K562 (cell line): ENCODE results near the gene ANGEL2. TPM values are rescaled to one million over a fixed set of nuclear protein-coding genes. Genes with fewer than 3 reads are reported as not detected.

Source experiments
- CEBPG ChIP-seq, 3 experiments: fragments of 200-800 bp in 1 of 3; sonication (Bioruptor generic) in 1 of 3; sonication (generic) in 1 of 3; formaldehyde crosslinking in 1 of 3; IDR thresholded peaks in 2 of 3; conservative IDR thresholded peaks in 1 of 3; 2 replicates each; pipeline versions ENCODE4 v1.6.1 to v1.8.0; 2016 to 2022; ENCODE audit warnings: missing compliant biosample characterization in 2 of 3, missing genetic modification characterization in 2 of 3, mild to moderate bottlenecking in 1 of 3, missing genetic modification reagents in 1 of 3
- CREM ChIP-seq: IDR thresholded peaks from 2 replicates; pipeline ENCODE4 v1.6.1; 2014; ENCODE audit warnings: antibody characterized with exemption, low read depth
- CXXC5 ChIP-seq: fragments of 250-450 bp; sonication (Bioruptor Pico); IDR thresholded peaks from 2 replicates; pipeline ENCODE4 v1.8.0; 2022; ENCODE audit warnings: inconsistent platforms, mild to moderate bottlenecking, moderate library complexity
- HNRNPH1 ChIP-seq: fragments of 200-400 bp; formaldehyde crosslinking; optimal IDR thresholded peaks from 2 replicates; pipeline ENCODE3; 2017; ENCODE audit warnings: low read depth, mild to moderate bottlenecking, low read length, moderate library complexity
- HNRNPK ChIP-seq: fragments of 200-400 bp; formaldehyde crosslinking; IDR thresholded peaks from one replicate; pipeline ENCODE4 v1.6.1; 2018; ENCODE audit warnings: mild to moderate bottlenecking, low read depth, low read length; ENCODE audit not compliant: poor library complexity, severe bottlenecking
- JUN ChIP-seq, 2 experiments: sonication (generic) in 1 of 2; formaldehyde crosslinking in 1 of 2; IDR thresholded peaks; 2 replicates each; pipeline versions ENCODE4 v1.6.1 to v1.8.0; 2012 to 2022; ENCODE audit warnings: borderline replicate concordance in 2 of 2, mild to moderate bottlenecking in 2 of 2, improper control_type of control experiment in 1 of 2, low read depth in 1 of 2, low read length in 1 of 2, missing genetic modification reagents in 1 of 2
- KLF6 ChIP-seq: fragments of 250-450 bp; sonication (Bioruptor Pico); IDR thresholded peaks from 2 replicates; pipeline ENCODE4 v1.4.0; 2020; ENCODE audit warnings: mild to moderate bottlenecking, moderate library complexity, borderline replicate concordance
- NFE2 ChIP-seq: IDR thresholded peaks from 2 replicates; pipeline ENCODE4 v1.6.1; 2014; ENCODE audit warnings: antibody characterized with exemption, low read depth
- NFIC ChIP-seq: fragments of 450-650 bp; IDR thresholded peaks from 2 replicates; pipeline ENCODE4 v1.6.1; 2017; ENCODE audit warnings: mild to moderate bottlenecking, inconsistent platforms
- POLR3A ChIP-seq: IDR thresholded peaks from 2 replicates; pipeline ENCODE4 v1.6.1; 2011; ENCODE audit warnings: borderline replicate concordance, mild to moderate bottlenecking, moderate library complexity; ENCODE audit not compliant: insufficient read length, insufficient read depth; ENCODE audit errors: extremely low read depth
- RFX7 ChIP-seq: fragments of 250-450 bp; sonication (Bioruptor Pico); IDR thresholded peaks from 2 replicates; pipeline ENCODE4 v1.5.1; 2021; ENCODE audit warnings: mild to moderate bottlenecking
- SIX5 ChIP-seq, 2 experiments: IDR thresholded peaks; 2 replicates each; pipeline ENCODE4 v1.6.1; 2011; ENCODE audit warnings: low read length in 2 of 2, borderline replicate concordance in 1 of 2, low read depth in 1 of 2, mild to moderate bottlenecking in 1 of 2, moderate library complexity in 1 of 2; ENCODE audit not compliant: insufficient read depth in 1 of 2
- SRF ChIP-seq, 2 experiments: fragments of 250-450, 450-650 bp in 1 of 2; sonication (Bioruptor Pico) in 1 of 2; sonication (generic) in 1 of 2; formaldehyde crosslinking; IDR thresholded peaks; 2 replicates each; pipeline versions ENCODE4 v1.5.0 to v1.5.1; 2020 to 2022; ENCODE audit warnings: mild to moderate bottlenecking in 1 of 2, missing genetic modification reagents in 1 of 2
- ZNF347 ChIP-seq: fragments of 450-650 bp; formaldehyde crosslinking; IDR thresholded peaks from 2 replicates; pipeline ENCODE4 v1.4.0; 2020; ENCODE audit warnings: low read depth, mild to moderate bottlenecking, moderate library complexity
- ZNF551 ChIP-seq: fragments of 250-450 bp; sonication (Bioruptor Pico); IDR thresholded peaks from 2 replicates; pipeline ENCODE4 v1.5.0; 2021; ENCODE audit warnings: mild to moderate bottlenecking, moderate library complexity
- ZNF583 ChIP-seq: fragments of 250-450 bp; sonication (Bioruptor Pico); IDR thresholded peaks from 2 replicates; pipeline ENCODE4 v1.4.0; 2020
- ZNF699 ChIP-seq: fragments of 250-450 bp; sonication (Bioruptor Pico); IDR thresholded peaks from 2 replicates; pipeline ENCODE4 v1.8.0; 2021; ENCODE audit warnings: mild to moderate bottlenecking, moderate library complexity; ENCODE audit not compliant: insufficient replicate concordance
- ZNF707 ChIP-seq: fragments of 250-450 bp; sonication (Bioruptor Pico); conservative IDR thresholded peaks from 2 replicates; pipeline ENCODE4 v1.8.0; 2022; ENCODE audit warnings: inconsistent platforms, mild to moderate bottlenecking, moderate library complexity
- ZZZ3 ChIP-seq: fragments of 450-650 bp; IDR thresholded peaks from 2 replicates; pipeline ENCODE4 v1.6.1; 2016; ENCODE audit warnings: antibody characterized with exemption, mild to moderate bottlenecking, moderate library complexity
- polyA plus RNA-seq, 8 experiments: library from polyadenylated mRNA; depleted of rRNA in 4 of 8; stranded (reverse) in 5 of 8; unstranded in 3 of 8; fragments of >200 nt; fragmentation: Nextera tagmentation in 2 of 8; fragmentation: Illumina TruSeq in 1 of 8; extraction: Ambion mirVana in 2 of 8; extraction: Trizol in 1 of 8; gene quantifications; 2 replicates each; pipeline versions ENCODE4 v1.2.1 to v1.2.3, GENCODE V29; 2011 to 2014; ENCODE audit warnings: inconsistent platforms in 1 of 8, missing spikeins in 1 of 8
- total RNA-seq, 7 experiments: library from RNA; depleted of rRNA in 6 of 7; stranded (reverse); fragments of >200 nt in 6 of 7; fragmentation: Illumina TruSeq in 2 of 7; extraction: Trizol in 2 of 7; gene quantifications; 2 replicates each; pipeline versions ENCODE4 v1.2.1 to v1.2.3, GENCODE V29; 2011 to 2021; ENCODE audit warnings: low replicate concordance in 1 of 7
- TF ChIP-seq, protein P1 (sequence below): IDR thresholded peaks from 2 replicates; pipeline ENCODE4 v1.6.1; 2016; ENCODE audit warnings: missing genetic modification characterization, missing compliant biosample characterization
- TF ChIP-seq, protein P2 (sequence below), 3 experiments: fragments of 200-800 bp in 1 of 3; sonication (Bioruptor generic) in 1 of 3; sonication (generic) in 1 of 3; formaldehyde crosslinking in 1 of 3; IDR thresholded peaks; 2 replicates each; pipeline versions ENCODE4 v1.6.1 to v1.8.0; 2016 to 2022; ENCODE audit warnings: mild to moderate bottlenecking in 2 of 3, missing compliant biosample characterization in 2 of 3, missing genetic modification characterization in 2 of 3, missing genetic modification reagents in 1 of 3

The ANGEL2 gene
- total and polyA plus RNA-seq, 9 of the 15 experiments (the other 6 are each of a cell fraction or from before 2014, with no cell fraction given) = 6.8 to 34.6 (median 26.2) TPM

DNA sequence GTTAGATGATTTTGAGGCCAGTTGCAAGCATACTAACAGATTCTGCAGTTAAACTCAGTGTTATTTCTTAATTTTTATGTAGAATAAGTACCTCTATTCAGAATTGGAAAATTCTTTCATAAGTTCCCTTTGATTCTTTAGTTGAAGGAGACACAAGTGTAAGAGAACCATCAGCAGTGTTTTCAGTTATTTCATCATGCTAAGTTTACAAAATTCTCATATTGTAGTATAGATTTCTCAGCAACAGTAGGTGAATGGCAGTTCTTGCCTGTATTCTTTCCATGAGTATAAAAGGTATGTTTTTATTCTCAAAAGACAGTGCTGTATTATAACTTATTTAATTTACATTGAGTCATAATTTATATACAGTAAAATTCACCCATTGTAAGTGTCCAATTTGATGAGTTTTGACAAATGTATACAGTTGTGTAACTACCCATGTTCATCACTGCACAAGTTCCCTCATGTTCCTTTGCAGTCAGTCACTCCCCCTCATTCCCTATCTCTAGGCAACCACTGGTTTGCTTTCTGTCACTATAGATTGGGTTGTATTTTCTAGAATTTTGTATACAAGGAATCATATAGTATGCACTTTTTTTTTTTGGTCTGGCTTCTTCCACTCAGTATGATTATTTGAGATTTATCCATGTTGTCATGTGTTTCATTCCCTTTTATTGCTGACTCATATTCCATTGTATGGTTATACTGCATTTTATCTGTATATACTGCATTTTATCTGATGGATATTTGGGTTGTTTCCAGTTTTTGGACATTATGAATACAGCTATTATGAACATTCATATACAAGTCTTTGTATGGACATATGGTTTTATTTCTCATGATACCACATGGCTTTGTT, 39.3 kb upstream of the ANGEL2 start (continued):
- no peak for TF ChIP-seq KLF6 (CRISPR knock-in tag)
- no peak for TF ChIP-seq RFX7 (CRISPR knock-in tag)
- no peak for TF ChIP-seq JUN (IDR thresholded peaks at IDR 0.05; ENCODE audit: borderline replicate concordance, low read depth, low read length)
- TF ChIP-seq JUN (CRISPR knock-in tag; IDR thresholded peaks at IDR 0.05; ENCODE audit: borderline replicate concordance) = no peak
- no peak for TF ChIP-seq POLR3A
- peak; percentile 85 for TF ChIP-seq NFE2
- TF ChIP-seq SRF (CRISPR knock-in tag; IDR thresholded peaks at IDR 0.05) = peak in 1 of 2 experiments; percentile 48; a peak in 1 of 4 replicates
- TF ChIP-seq CREM = 0 out of 2 replicates have a peak, but pooled peaks have one; percentile 48
- no peak for TF ChIP-seq ZZZ3
- no peak for TF ChIP-seq ZNF347 (CRISPR knock-in tag)
- TF ChIP-seq CEBPG (CRISPR knock-in tag; IDR thresholded peaks at IDR 0.05) = no peak
- peak; percentile 45 to 69; a peak in 2 of 4 replicates for TF ChIP-seq CEBPG (tag; conservative IDR thresholded peaks at IDR 0.05 in 1 of 2, IDR thresholded peaks at IDR 0.05 in 1 of 2)
- TF ChIP-seq, protein P1, sequence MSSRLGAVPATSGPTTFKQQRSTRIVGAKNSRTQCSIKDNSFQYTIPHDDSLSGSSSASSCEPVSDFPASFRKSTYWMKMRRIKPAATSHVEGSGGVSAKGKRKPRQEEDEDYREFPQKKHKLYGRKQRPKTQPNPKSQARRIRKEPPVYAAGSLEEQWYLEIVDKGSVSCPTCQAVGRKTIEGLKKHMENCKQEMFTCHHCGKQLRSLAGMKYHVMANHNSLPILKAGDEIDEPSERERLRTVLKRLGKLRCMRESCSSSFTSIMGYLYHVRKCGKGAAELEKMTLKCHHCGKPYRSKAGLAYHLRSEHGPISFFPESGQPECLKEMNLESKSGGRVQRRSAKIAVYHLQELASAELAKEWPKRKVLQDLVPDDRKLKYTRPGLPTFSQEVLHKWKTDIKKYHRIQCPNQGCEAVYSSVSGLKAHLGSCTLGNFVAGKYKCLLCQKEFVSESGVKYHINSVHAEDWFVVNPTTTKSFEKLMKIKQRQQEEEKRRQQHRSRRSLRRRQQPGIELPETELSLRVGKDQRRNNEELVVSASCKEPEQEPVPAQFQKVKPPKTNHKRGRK (tag) = no peak
- no peak for TF ChIP-seq ZNF583 (CRISPR knock-in tag)
- TF ChIP-seq ZNF551 (CRISPR knock-in tag) = no peak
- no peak for TF ChIP-seq ZNF699 (CRISPR knock-in tag)
- TF ChIP-seq HNRNPK = no peak
- no peak for TF ChIP-seq ZNF707 (CRISPR knock-in tag)
- no peak for TF ChIP-seq SIX5 (IDR thresholded peaks at IDR 0.05; ENCODE audit: borderline replicate concordance in 1 of 2, insufficient read depth in 1 of 2, low read depth in 1 of 2, low read length in 2 of 2)
- no peak for TF ChIP-seq HNRNPH1
- TF ChIP-seq NFIC = peak; percentile 77
- TF ChIP-seq, protein P2, sequence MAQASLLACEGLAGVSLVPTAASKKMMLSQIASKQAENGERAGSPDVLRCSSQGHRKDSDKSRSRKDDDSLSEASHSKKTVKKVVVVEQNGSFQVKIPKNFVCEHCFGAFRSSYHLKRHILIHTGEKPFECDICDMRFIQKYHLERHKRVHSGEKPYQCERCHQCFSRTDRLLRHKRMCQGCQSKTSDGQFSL (CRISPR knock-in tag; IDR thresholded peaks at IDR 0.05) = no peak
- TF ChIP-seq, protein P2 (tag; IDR thresholded peaks at IDR 0.05) = no peak
- TF ChIP-seq CXXC5 = no peak
